K562 (cell line): ENCODE results near the gene CD47. TPM values are rescaled to one million over a fixed set of nuclear protein-coding genes. Genes with fewer than 3 reads are reported as not detected.
A peak's percentile ranks its signal among the peaks of the same experiment; 100 is the strongest.

Experiments used
- BCLAF1 ChIP-seq, 2 experiments: fragments of 450-650 bp in 1 of 2; IDR thresholded peaks; 2 replicates each; pipeline ENCODE4 v1.6.1; 2011 to 2017; ENCODE audit warnings: low read depth in 2 of 2, antibody characterized with exemption in 1 of 2, borderline replicate concordance in 1 of 2, low read length in 1 of 2, mild to moderate bottlenecking in 1 of 2, mixed read lengths in 1 of 2; ENCODE audit not compliant: control insufficient read depth in 1 of 2
- HES1 ChIP-seq: fragments of 450-650 bp; IDR thresholded peaks from 2 replicates; pipeline ENCODE4 v1.6.1; 2016; ENCODE audit warnings: low read depth, mild to moderate bottlenecking, moderate library complexity
- MNT ChIP-seq, 2 experiments: fragments of 450-650 bp; conservative IDR thresholded peaks; 2 replicates each; pipeline ENCODE4 v1.6.1; 2017; ENCODE audit warnings: mild to moderate bottlenecking in 2 of 2, moderate library complexity in 2 of 2
- SUPT5H ChIP-seq: fragments of 450-650 bp; IDR thresholded peaks from 2 replicates; pipeline ENCODE4 v1.6.1; 2016
- polyA plus RNA-seq, 8 experiments: library from polyadenylated mRNA; depleted of rRNA in 4 of 8; stranded (reverse) in 5 of 8; unstranded in 3 of 8; fragments of >200 nt; fragmentation: Nextera tagmentation in 2 of 8; fragmentation: Illumina TruSeq in 1 of 8; extraction: Ambion mirVana in 2 of 8; extraction: Trizol in 1 of 8; gene quantifications; 2 replicates each; pipeline versions ENCODE4 v1.2.1 to v1.2.3, GENCODE V29; 2011 to 2014; ENCODE audit warnings: inconsistent platforms in 1 of 8, missing spikeins in 1 of 8
- total RNA-seq, 7 experiments: library from RNA; depleted of rRNA in 6 of 7; stranded (reverse); fragments of >200 nt in 6 of 7; fragmentation: Illumina TruSeq in 2 of 7; extraction: Trizol in 2 of 7; gene quantifications; 2 replicates each; pipeline versions ENCODE4 v1.2.1 to v1.2.3, GENCODE V29; 2011 to 2021; ENCODE audit warnings: low replicate concordance in 1 of 7

The CD47 gene
- total and polyA plus RNA-seq, 9 of the 15 experiments (the other 6 are each of a cell fraction or from before 2014, with no cell fraction given): 10.2 to 62.6 (median 36.3) TPM

DNA sequence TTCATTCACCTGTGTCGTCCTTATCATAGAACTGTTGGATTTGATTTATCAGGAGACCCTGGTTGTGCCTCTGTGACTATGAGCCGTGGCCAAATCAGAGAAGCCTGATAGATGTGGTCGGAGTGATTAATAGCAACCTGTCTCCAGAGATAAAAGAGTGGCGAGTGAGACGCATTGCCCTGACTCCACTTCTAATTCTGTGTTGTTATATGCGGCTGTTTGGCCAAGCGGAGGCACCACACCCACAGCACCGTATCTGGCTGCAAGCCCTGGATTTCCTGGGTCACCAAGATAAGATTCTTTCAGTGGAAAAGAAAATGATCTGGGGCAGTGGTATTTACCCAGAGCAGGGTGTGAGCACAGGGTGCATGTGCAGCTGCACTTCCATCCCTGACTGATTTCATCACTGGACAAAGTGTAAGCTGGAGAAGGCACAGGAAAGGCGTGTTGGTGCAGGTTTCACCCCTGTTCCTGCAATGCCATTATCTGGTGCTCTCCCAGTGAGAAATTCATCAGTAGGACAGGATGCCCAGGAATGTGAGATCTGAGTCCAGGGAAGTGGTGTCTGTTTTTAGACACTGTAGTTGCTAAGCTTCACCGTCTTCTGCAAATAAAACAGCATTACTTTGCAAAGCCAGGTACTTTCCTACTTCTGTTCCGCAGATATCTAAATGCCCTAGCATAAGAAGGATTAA is 84.6 kb downstream of the CD47 start (continued):
- TF ChIP-seq MNT (conservative IDR thresholded peaks at IDR 0.05) (no peak; a peak in 1 of 4 replicates), BCLAF1 (IDR thresholded peaks at IDR 0.05; ENCODE audit: borderline replicate concordance in 1 of 2, control insufficient read depth in 1 of 2, low read depth in 2 of 2, low read length in 1 of 2) (no peak), SUPT5H (no peak), HES1 (peak; percentile 96)
